ENCODE measurements around the gene RBM14.

Gene RBM14

GRCh38 chr11:66625752-66626149 lies 9.3 kb downstream of the RBM14 start:
- H3K9me3 ChIP-seq: no peaks in the 10 kb centered on the region
- no peak for TF ChIP-seq CTCF (IDR thresholded peaks at IDR 0.05)
- H3K27ac ChIP-seq: no peak overlapping the region
- H3K27me3 ChIP-seq: no peaks in the 10 kb centered on the region
- H3K4me1 ChIP-seq (ENCODE audit: control insufficient read depth in 1 of 2, insufficient read depth in 1 of 2, low read depth in 1 of 2, low read length in 1 of 2): no peaks in the 10 kb centered on the region
- H3K36me3 ChIP-seq: peaks cover 66% of the 10 kb centered on the region
- no peak overlapping the region for H3K4me3 ChIP-seq (ENCODE audit: low read depth in 1 of 2, low read length in 1 of 2)

GRCh38 chr11:66626382-66626781 lies 10.0 kb downstream of the RBM14 start:
- H3K27me3 ChIP-seq: no peaks in the 10 kb centered on the region
- no peak overlapping the region for H3K27ac ChIP-seq
- H3K36me3 ChIP-seq: peaks cover 66% of the 10 kb centered on the region
- H3K4me1 ChIP-seq (ENCODE audit: control insufficient read depth in 1 of 2, insufficient read depth in 1 of 2, low read depth in 1 of 2, low read length in 1 of 2): no peaks in the 10 kb centered on the region
- no peak for TF ChIP-seq CTCF (IDR thresholded peaks at IDR 0.05)
- H3K9me3 ChIP-seq: no peaks in the 10 kb centered on the region
- H3K4me3 ChIP-seq (ENCODE audit: low read depth in 1 of 2, low read length in 1 of 2): no peak overlapping the region

GRCh38 chr11:66626926-66627325 lies 10.5 kb downstream of the RBM14 start:
- Histone ChIP-seq H3K36me3 (peaks cover 66% of the 10 kb centered on the region), H3K4me1 (ENCODE audit: control insufficient read depth in 1 of 2, insufficient read depth in 1 of 2, low read depth in 1 of 2, low read length in 1 of 2) (no peaks in the 10 kb centered on the region), H3K27ac (no peak overlapping the region), H3K9me3 (no peaks in the 10 kb centered on the region), H3K27me3 (no peaks in the 10 kb centered on the region), H3K4me3 (ENCODE audit: low read depth in 1 of 2, low read length in 1 of 2) (no peak overlapping the region)
- TF ChIP-seq CTCF (IDR thresholded peaks at IDR 0.05): no peak

- no peak overlapping the region for H3K27ac ChIP-seq
These were observed 11.7 kb downstream of the RBM14 start for GRCh38 chr11:66628061-66628603.

GRCh38 chr11:66629356-66629755 lies 12.9 kb downstream of the RBM14 start:
- H3K27ac ChIP-seq: no peak overlapping the region
- H3K9me3 ChIP-seq: no peaks in the 10 kb centered on the region
- no peaks in the 10 kb centered on the region for H3K4me1 ChIP-seq (ENCODE audit: control insufficient read depth in 1 of 2, insufficient read depth in 1 of 2, low read depth in 1 of 2, low read length in 1 of 2)
- no peaks in the 10 kb centered on the region for H3K27me3 ChIP-seq
- H3K36me3 ChIP-seq: peaks cover 56% of the 10 kb centered on the region
- TF ChIP-seq CTCF (IDR thresholded peaks at IDR 0.05): no peak
- H3K4me3 ChIP-seq (ENCODE audit: low read depth in 1 of 2, low read length in 1 of 2): no peak overlapping the region

More at GRCh38 chr11:66628061-66628603, 11.7 kb downstream of the RBM14 start:
- no peak overlapping the region for H3K4me3 ChIP-seq (ENCODE audit: low read depth in 1 of 2, low read length in 1 of 2)
- H3K36me3 ChIP-seq: peaks cover 66% of the 10 kb centered on the region
- H3K9me3 ChIP-seq: no peaks in the 10 kb centered on the region
- TF ChIP-seq CTCF (IDR thresholded peaks at IDR 0.05): no peak
- no peaks in the 10 kb centered on the region for H3K4me1 ChIP-seq (ENCODE audit: control insufficient read depth in 1 of 2, insufficient read depth in 1 of 2, low read depth in 1 of 2, low read length in 1 of 2)
- H3K27me3 ChIP-seq: no peaks in the 10 kb centered on the region

GRCh38 chr11:66631883-66632282 lies 15.5 kb downstream of the RBM14 start:
- H3K4me1 ChIP-seq (ENCODE audit: control insufficient read depth in 1 of 2, insufficient read depth in 1 of 2, low read depth in 1 of 2, low read length in 1 of 2): no peaks in the 10 kb centered on the region
- no peaks in the 10 kb centered on the region for H3K9me3 ChIP-seq
- TF ChIP-seq CTCF (IDR thresholded peaks at IDR 0.05): no peak
- H3K4me3 ChIP-seq (ENCODE audit: low read depth in 1 of 2, low read length in 1 of 2): no peak overlapping the region
- H3K36me3 ChIP-seq: peaks cover 31% of the 10 kb centered on the region
- no peak overlapping the region for H3K27ac ChIP-seq
- no peaks in the 10 kb centered on the region for H3K27me3 ChIP-seq
